ENCODE results near the gene CEP135. TPM values are rescaled to one million over a fixed set of nuclear protein-coding genes. Genes with fewer than 3 reads are reported as not detected.

The CEP135 gene
- total RNA-seq, 1 donor: 10.1 TPM

- H3K4me1 ChIP-seq (ENCODE audit: insufficient read depth, low read length): no peaks in the 10 kb centered on the region
- no peaks in the 10 kb centered on the region for H3K9me3 ChIP-seq (ENCODE audit: low read depth, low read length)
- no peaks in the 10 kb centered on the region for H4K20me1 ChIP-seq (ENCODE audit: insufficient read depth, low read length)
- no peak overlapping the region for H3K4me3 ChIP-seq (ENCODE audit: insufficient read depth, low read length)
- DNase-seq (ENCODE audit: insufficient read length, low spot score, missing footprints): no peak
- no peaks in the 10 kb centered on the region for H3K79me2 ChIP-seq (ENCODE audit: insufficient read depth, low read length)
- no peak overlapping the region for H3K27ac ChIP-seq (ENCODE audit: low read depth, low read length)
- peak overlapping the region; percentile 16 for H2AFZ ChIP-seq (ENCODE audit: low read length)
- no peaks in the 10 kb centered on the region for H3K27me3 ChIP-seq (ENCODE audit: insufficient read depth, low read length)
- no peak for TF ChIP-seq CTCF (IDR thresholded peaks at IDR 0.05; ENCODE audit: extremely low read depth, low read depth, low read length)
- no peak overlapping the region for H3K4me2 ChIP-seq (ENCODE audit: insufficient read depth, low read length)
- no peaks in the 10 kb centered on the region for H3K36me3 ChIP-seq (ENCODE audit: insufficient read depth, low read length)
Measured at GRCh38 chr4:55980725-55981124, 32.0 kb downstream of the CEP135 start.

GRCh38 chr4:55982976-55983375, 34.2 kb downstream of the CEP135 start:
- no peak overlapping the region for H3K4me2 ChIP-seq (ENCODE audit: insufficient read depth, low read length)
- TF ChIP-seq CTCF (IDR thresholded peaks at IDR 0.05; ENCODE audit: extremely low read depth, low read depth, low read length): no peak
- H4K20me1 ChIP-seq (ENCODE audit: insufficient read depth, low read length): no peaks in the 10 kb centered on the region
- no peak overlapping the region for H3K27ac ChIP-seq (ENCODE audit: low read depth, low read length)
- H3K4me1 ChIP-seq (ENCODE audit: insufficient read depth, low read length): no peaks in the 10 kb centered on the region
- H3K36me3 ChIP-seq (ENCODE audit: insufficient read depth, low read length): no peaks in the 10 kb centered on the region
- H2AFZ ChIP-seq (ENCODE audit: low read length): no peak overlapping the region
- H3K4me3 ChIP-seq (ENCODE audit: insufficient read depth, low read length): no peak overlapping the region
- no peak for DNase-seq (ENCODE audit: insufficient read length, low spot score, missing footprints)
- no peaks in the 10 kb centered on the region for H3K27me3 ChIP-seq (ENCODE audit: insufficient read depth, low read length)
- no peaks in the 10 kb centered on the region for H3K9me3 ChIP-seq (ENCODE audit: low read depth, low read length)
- no peaks in the 10 kb centered on the region for H3K79me2 ChIP-seq (ENCODE audit: insufficient read depth, low read length)

GRCh38 chr4:55989766-55990165, 41.0 kb downstream of the CEP135 start:
- no peak overlapping the region for H3K27ac ChIP-seq (ENCODE audit: low read depth, low read length)
- no peaks in the 10 kb centered on the region for H3K27me3 ChIP-seq (ENCODE audit: insufficient read depth, low read length)
- H4K20me1 ChIP-seq (ENCODE audit: insufficient read depth, low read length): no peaks in the 10 kb centered on the region
- no peak overlapping the region for H3K4me3 ChIP-seq (ENCODE audit: insufficient read depth, low read length)
- H3K36me3 ChIP-seq (ENCODE audit: insufficient read depth, low read length): peaks cover 2% of the 10 kb centered on the region
- no peak for TF ChIP-seq CTCF (IDR thresholded peaks at IDR 0.05; ENCODE audit: extremely low read depth, low read depth, low read length)
- DNase-seq (ENCODE audit: insufficient read length, low spot score, missing footprints): no peak
- no peaks in the 10 kb centered on the region for H3K9me3 ChIP-seq (ENCODE audit: low read depth, low read length)
- H3K4me1 ChIP-seq (ENCODE audit: insufficient read depth, low read length): no peaks in the 10 kb centered on the region
- H3K4me2 ChIP-seq (ENCODE audit: insufficient read depth, low read length): no peak overlapping the region
- H2AFZ ChIP-seq (ENCODE audit: low read length): no peak overlapping the region
- H3K79me2 ChIP-seq (ENCODE audit: insufficient read depth, low read length): no peaks in the 10 kb centered on the region

GRCh38 chr4:55993994-55994663, 45.4 kb downstream of the CEP135 start:
- peaks cover 2% of the 10 kb centered on the region for H3K36me3 ChIP-seq (ENCODE audit: insufficient read depth, low read length)
- DNase-seq (ENCODE audit: insufficient read length, low spot score, missing footprints): no peak
- no peaks in the 10 kb centered on the region for H4K20me1 ChIP-seq (ENCODE audit: insufficient read depth, low read length)
- H3K9me3 ChIP-seq (ENCODE audit: low read depth, low read length): no peaks in the 10 kb centered on the region
- H3K4me1 ChIP-seq (ENCODE audit: insufficient read depth, low read length): no peaks in the 10 kb centered on the region
- no peak overlapping the region for H3K27ac ChIP-seq (ENCODE audit: low read depth, low read length)
- H3K79me2 ChIP-seq (ENCODE audit: insufficient read depth, low read length): no peaks in the 10 kb centered on the region
- H3K4me3 ChIP-seq (ENCODE audit: insufficient read depth, low read length): no peak overlapping the region
- TF ChIP-seq CTCF (IDR thresholded peaks at IDR 0.05; ENCODE audit: extremely low read depth, low read depth, low read length): no peak
- H2AFZ ChIP-seq (ENCODE audit: low read length): no peak overlapping the region
- H3K27me3 ChIP-seq (ENCODE audit: insufficient read depth, low read length): no peaks in the 10 kb centered on the region
- no peak overlapping the region for H3K4me2 ChIP-seq (ENCODE audit: insufficient read depth, low read length)

Data from osteoblast (primary cell).